ENCODE results near the gene MVB12A. TPM values are rescaled to one million over a fixed set of nuclear protein-coding genes. Genes with fewer than 3 reads are reported as not detected.
A peak's percentile ranks its signal among the peaks of the same experiment; 100 is the strongest.

The MVB12A gene
- total and polyA plus RNA-seq, 9 of the 15 experiments (the other 6 are each of a cell fraction or from before 2014, with no cell fraction given) = 1.2 to 46.2 (median 22.4) TPM

DNA sequence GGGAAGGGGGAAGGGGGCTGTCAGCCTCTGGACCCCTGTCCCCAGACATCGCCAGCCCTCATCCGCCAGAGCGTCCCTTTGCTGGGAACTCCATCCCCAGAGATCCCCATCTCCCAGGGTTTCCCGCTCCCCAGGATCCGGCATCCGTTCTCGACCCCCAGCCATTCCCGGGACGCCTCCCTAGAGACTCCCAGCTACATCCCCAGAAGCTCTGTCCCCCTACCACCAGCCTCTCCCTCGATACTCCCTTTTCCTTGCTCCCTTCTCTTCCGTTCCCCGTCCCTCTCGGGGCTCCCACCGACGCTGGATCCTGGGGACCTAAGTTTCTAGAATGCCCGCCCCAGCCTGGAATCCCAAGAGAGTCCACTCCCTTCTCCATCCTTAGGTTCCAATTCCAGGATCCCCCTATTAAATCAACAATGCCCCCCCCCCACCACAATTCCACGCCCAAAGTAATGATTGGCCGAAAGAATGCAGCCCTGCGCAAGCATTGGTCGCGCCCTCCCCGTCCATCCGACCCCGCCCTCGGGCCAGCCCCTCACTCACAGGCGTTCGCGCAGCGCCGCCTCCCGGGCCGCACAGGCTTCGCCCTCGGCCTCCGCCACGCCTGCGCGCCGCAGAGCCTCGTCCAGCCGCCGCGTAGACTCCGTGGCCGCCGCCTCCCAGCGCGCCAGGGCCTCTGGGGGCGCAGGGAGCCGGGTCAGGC lies 29.0 kb upstream of the MVB12A start (continued):
- TF ChIP-seq, protein P1, sequence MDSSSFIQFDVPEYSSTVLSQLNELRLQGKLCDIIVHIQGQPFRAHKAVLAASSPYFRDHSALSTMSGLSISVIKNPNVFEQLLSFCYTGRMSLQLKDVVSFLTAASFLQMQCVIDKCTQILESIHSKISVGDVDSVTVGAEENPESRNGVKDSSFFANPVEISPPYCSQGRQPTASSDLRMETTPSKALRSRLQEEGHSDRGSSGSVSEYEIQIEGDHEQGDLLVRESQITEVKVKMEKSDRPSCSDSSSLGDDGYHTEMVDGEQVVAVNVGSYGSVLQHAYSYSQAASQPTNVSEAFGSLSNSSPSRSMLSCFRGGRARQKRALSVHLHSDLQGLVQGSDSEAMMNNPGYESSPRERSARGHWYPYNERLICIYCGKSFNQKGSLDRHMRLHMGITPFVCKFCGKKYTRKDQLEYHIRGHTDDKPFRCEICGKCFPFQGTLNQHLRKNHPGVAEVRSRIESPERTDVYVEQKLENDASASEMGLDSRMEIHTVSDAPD (CRISPR knock-in tag; IDR thresholded peaks at IDR 0.05) = no peak
- TF ChIP-seq BRCA1 (IDR thresholded peaks at IDR 0.05) (no peak), BRCA1 (CRISPR knock-in tag; IDR thresholded peaks at IDR 0.05) (no peak), TARDBP (IDR thresholded peaks at IDR 0.05) (no peak), GATAD2A (IDR thresholded peaks at IDR 0.05) (no peak), NFYB (IDR thresholded peaks at IDR 0.05; ENCODE audit: extremely low read depth, insufficient read length) (peak; percentile 75), ZKSCAN1 (IDR thresholded peaks at IDR 0.05; ENCODE audit: low read depth, low read length) (no peak), CAMTA2 (CRISPR knock-in tag; conservative IDR thresholded peaks at IDR 0.05) (no peak), ZNF384 (IDR thresholded peaks at IDR 0.05; ENCODE audit: low read depth, low read length) (no peak), ETV5 (CRISPR knock-in tag; IDR thresholded peaks at IDR 0.05; ENCODE audit: low read depth) (no peak), NFE2L1 (tag; IDR thresholded peaks at IDR 0.05; ENCODE audit: borderline replicate concordance, low read depth) (no peak), XRCC5 (IDR thresholded peaks at IDR 0.05; ENCODE audit: low read depth, low read length) (no peak), FOXP1 (CRISPR knock-in tag; IDR thresholded peaks at IDR 0.05) (peak; percentile 24; the same call in 1 of the 2 replicates), GABPB1 (CRISPR knock-in tag; IDR thresholded peaks at IDR 0.05) (no peak), BACH1 (tag; IDR thresholded peaks at IDR 0.05) (no peak)
- TF ChIP-seq, protein P2, sequence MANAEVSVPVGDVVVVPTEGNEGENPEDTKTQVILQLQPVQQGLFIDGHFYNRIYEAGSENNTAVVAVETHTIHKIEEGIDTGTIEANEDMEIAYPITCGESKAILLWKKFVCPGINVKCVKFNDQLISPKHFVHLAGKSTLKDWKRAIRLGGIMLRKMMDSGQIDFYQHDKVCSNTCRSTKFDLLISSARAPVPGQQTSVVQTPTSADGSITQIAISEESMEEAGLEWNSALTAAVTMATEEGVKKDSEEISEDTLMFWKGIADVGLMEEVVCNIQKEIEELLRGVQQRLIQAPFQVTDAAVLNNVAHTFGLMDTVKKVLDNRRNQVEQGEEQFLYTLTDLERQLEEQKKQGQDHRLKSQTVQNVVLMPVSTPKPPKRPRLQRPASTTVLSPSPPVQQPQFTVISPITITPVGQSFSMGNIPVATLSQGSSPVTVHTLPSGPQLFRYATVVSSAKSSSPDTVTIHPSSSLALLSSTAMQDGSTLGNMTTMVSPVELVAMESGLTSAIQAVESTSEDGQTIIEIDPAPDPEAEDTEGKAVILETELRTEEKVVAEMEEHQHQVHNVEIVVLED (CRISPR knock-in tag; IDR thresholded peaks at IDR 0.05) = peak; percentile 77
- TF ChIP-seq, protein P3, sequence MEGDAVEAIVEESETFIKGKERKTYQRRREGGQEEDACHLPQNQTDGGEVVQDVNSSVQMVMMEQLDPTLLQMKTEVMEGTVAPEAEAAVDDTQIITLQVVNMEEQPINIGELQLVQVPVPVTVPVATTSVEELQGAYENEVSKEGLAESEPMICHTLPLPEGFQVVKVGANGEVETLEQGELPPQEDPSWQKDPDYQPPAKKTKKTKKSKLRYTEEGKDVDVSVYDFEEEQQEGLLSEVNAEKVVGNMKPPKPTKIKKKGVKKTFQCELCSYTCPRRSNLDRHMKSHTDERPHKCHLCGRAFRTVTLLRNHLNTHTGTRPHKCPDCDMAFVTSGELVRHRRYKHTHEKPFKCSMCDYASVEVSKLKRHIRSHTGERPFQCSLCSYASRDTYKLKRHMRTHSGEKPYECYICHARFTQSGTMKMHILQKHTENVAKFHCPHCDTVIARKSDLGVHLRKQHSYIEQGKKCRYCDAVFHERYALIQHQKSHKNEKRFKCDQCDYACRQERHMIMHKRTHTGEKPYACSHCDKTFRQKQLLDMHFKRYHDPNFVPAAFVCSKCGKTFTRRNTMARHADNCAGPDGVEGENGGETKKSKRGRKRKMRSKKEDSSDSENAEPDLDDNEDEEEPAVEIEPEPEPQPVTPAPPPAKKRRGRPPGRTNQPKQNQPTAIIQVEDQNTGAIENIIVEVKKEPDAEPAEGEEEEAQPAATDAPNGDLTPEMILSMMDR (IDR thresholded peaks at IDR 0.05 in 2 of 3, conservative IDR thresholded peaks at IDR 0.05 in 1 of 3; ENCODE audit: insufficient read depth in 2 of 3, low read depth in 1 of 3, low read length in 3 of 3) = peak; percentile 79 to 96 (median 90)
- TF ChIP-seq, protein P4, sequence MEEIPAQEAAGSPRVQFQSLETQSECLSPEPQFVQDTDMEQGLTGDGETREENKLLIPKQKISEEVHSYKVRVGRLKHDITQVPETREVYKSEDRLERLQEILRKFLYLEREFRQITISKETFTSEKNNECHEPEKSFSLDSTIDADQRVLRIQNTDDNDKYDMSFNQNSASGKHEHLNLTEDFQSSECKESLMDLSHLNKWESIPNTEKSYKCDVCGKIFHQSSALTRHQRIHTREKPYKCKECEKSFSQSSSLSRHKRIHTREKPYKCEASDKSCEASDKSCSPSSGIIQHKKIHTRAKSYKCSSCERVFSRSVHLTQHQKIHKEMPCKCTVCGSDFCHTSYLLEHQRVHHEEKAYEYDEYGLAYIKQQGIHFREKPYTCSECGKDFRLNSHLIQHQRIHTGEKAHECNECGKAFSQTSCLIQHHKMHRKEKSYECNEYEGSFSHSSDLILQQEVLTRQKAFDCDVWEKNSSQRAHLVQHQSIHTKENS (CRISPR knock-in tag; IDR thresholded peaks at IDR 0.05) = no peak
- TF ChIP-seq, protein P5, sequence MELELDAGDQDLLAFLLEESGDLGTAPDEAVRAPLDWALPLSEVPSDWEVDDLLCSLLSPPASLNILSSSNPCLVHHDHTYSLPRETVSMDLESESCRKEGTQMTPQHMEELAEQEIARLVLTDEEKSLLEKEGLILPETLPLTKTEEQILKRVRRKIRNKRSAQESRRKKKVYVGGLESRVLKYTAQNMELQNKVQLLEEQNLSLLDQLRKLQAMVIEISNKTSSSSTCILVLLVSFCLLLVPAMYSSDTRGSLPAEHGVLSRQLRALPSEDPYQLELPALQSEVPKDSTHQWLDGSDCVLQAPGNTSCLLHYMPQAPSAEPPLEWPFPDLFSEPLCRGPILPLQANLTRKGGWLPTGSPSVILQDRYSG (tag; conservative IDR thresholded peaks at IDR 0.05; ENCODE audit: low read depth) = no peak
- TF ChIP-seq, protein P6, sequence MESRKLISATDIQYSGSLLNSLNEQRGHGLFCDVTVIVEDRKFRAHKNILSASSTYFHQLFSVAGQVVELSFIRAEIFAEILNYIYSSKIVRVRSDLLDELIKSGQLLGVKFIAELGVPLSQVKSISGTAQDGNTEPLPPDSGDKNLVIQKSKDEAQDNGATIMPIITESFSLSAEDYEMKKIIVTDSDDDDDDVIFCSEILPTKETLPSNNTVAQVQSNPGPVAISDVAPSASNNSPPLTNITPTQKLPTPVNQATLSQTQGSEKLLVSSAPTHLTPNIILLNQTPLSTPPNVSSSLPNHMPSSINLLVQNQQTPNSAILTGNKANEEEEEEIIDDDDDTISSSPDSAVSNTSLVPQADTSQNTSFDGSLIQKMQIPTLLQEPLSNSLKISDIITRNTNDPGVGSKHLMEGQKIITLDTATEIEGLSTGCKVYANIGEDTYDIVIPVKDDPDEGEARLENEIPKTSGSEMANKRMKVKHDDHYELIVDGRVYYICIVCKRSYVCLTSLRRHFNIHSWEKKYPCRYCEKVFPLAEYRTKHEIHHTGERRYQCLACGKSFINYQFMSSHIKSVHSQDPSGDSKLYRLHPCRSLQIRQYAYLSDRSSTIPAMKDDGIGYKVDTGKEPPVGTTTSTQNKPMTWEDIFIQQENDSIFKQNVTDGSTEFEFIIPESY (CRISPR knock-in tag; IDR thresholded peaks at IDR 0.05) = peak; percentile 28
